Right lung (tissue), 5 donors: ENCODE results near the gene BTBD19. TPM values are rescaled to one million over a fixed set of nuclear protein-coding genes. Genes with fewer than 3 reads are reported as not detected.
"Not testable (repeated sequence)": the region's sequence is repeated elsewhere in the genome, so short reads cannot be mapped to it uniquely, and the experiment has no call there.

Experiments used
- DNase-seq, 2 donors: peaks; one replicate each; pipeline ENCODE4 v3.0.0-alpha.2; 2013
- polyA plus RNA-seq, 5 donors: library from polyadenylated mRNA; unstranded; fragments of 120-200 nt; gene quantifications; one replicate each; pipeline versions ENCODE4 v1.2.1 to v1.2.3, GENCODE V29; 2013; ENCODE audit warnings: inconsistent platforms in 1 of 5, low replicate concordance in 1 of 5; ENCODE audit not compliant: insufficient read length in 5 of 5, insufficient read depth in 1 of 5

Gene BTBD19
- polyA plus RNA-seq, 5 donors, result 20.5 to 27.7 (median 20.9) TPM

DNA sequence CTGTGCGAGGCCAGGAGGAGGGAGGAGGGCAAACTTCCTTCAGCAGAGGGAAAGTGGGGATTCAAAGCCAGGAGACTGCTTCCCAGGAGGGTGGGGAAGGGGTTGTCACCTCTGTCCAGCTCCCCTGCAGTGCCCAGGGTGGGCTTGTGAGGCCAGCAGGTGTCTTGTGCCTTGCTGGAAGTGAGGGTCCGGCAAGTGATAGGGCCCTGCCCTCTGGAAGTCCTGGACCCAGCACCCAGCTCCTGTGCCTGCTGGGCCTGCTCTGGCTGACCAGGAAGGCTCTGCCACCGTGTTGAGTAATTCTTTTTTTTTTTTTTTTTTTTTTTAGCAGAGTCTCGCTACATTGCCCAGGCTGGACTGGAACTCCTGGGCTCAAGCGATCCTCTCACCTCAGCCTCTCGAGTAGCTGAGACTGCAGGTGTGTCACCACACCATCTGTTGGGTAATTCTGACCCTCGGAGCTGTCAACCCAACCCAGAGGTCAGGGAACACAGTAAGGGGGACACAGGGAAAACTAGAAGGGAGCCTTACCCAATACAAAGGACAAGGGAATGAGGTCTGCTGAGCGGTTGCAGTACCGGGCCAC is 21.4 kb upstream of the BTBD19 start:
- no peak for DNase-seq

DNA sequence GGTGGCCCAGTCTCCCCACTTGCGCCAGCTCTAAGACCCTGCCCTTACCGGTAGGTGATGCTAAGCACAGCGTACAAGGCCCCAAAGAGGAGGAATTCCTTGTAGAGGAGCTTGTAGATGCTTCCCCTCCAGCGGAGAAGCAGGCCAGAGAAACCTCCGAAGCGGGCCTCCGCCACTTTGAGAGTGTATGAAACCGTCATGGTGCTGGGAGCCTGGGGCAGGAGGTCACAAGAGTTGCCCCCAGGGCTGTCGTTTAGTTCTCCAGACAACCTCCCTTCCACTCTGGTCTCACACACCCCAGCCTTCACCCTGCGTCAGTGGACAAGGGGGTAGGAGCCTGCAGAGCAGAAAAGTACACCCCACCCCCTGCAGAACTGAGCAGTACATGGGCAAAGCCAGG is 20.8 kb upstream of the BTBD19 start:
- no peak for DNase-seq

GRCh38 chr1:44788120-44788860 is 20.0 kb upstream of the BTBD19 start, which contains the start of gene BEST4:
BEST4 (minus strand) TSS chr1:44788170; CDS start chr1:44787705, 465 bp downstream.
- no peak for DNase-seq

DNA sequence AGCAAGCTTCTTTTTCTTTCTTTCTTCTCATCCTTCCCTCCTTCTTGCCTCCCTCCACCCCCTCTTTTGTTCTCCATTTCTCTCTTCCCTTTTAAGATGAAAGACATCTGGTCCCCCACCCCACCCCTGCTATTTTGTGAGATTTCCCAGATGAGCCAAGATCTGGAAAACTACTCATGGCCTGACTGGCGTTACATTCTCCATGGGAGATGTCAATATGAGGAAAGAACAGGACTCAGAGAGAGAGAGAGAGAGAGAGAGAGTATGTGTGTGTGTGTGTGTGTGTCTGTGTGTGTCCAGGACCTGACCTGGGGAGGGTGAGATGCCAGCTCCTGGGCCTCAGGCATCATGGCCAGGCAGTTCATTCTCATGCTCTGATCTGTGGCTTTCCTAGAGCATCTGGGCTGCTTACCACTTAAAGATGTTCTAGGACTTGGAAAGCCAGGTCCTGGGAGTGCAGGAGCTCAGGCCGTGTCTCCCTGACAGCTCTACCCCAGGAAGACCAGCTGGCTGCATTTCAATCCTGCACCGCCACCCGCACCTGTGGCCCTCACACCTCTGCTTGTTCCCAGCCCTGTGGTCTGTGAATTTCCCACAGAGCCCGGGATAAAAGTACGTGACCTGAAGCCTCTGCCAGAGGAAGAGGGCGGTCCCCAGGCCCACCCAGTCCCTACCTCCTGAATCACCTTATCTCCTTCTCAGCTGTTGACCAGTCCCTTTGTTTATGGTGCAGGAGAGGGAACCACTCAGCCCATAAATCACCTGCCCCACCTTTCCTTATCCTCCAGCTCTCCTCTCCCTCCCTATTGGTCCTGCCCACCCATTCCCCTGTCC is 17.1 kb upstream of the BTBD19 start:
- no peak for DNase-seq

DNA sequence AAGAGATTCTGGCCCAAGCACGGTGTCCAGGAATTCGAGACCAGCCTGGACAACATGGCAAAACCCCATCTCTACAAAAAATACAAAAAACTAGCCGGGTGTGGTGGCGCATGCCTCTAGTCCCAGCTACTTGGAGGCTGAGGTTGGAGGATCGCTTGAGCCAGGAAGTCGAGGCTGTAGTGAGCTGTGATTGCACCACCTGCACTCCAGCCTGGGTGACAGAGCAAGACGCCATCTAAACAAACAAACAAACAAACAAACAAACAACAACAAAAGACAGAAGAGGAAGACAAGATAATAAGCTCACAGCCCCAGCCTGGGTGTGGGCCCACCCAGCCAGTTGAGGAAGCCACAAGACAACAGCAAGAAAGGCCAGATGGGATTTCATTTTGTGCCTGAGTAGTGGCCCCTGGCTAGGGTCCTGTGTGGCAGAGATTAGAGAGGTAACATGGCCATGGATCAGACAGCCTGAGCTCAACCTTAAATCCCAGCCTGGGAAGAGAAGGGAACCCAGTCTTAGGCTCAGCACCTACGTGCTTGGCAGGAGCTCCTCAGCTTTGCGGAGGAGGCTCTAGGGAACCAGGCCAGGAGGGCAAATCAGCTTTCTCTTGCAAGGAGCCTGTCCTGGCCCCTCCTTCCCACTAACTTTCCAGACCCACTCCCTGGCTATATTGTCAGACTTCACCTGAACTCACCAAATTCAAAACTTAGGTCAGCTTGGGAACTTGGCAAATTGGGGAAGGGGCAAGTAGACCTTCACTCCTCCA is 15.4 kb upstream of the BTBD19 start:
- DNase-seq, result no peak

- not testable (repeated sequence) for DNase-seq
These were observed 10.4 kb upstream of the BTBD19 start for GRCh38 chr1:44797886-44798285.

DNA sequence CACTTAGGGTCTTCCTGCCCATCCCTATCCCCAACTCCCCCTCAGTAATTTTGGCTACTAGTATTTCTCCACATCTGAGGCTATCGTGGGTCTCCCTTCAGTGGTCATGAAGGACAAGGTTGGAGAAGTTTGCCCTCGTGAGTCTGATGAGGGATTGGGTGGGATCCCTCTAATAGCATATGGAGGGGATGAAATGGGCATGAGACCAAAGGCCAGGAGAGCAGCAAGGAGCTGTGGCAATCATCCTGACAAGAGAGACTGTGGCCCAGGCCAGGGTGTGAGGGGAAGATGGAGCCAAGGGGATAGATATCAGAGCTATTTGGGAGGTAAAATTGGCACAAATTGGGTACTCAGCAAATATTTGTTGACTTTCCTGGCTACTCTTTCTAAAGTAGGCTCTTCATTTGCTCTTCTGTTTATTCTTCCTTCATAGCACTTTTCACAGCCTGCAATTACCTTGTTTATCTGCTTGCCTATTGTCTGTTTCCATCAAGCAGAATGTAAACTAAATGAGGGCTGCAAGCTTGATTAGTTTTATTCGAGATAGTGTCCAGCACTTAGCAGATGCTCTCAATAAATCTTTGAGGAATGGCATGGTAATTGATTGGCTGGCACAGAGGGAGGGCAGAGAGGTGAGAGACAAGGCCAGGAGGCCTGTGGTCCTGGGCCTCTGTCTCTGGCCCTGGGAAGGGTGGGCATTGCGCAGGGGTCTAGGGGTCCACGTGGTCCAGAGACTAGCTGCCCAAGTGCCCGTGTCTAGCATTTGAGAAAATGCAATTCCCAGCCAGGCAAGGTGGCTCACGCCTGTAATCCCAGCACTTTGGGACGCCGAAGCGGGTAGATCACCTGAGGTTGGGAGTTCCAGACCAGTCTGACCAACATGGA is 9.6 kb upstream of the BTBD19 start:
- no peak for DNase-seq

DNA sequence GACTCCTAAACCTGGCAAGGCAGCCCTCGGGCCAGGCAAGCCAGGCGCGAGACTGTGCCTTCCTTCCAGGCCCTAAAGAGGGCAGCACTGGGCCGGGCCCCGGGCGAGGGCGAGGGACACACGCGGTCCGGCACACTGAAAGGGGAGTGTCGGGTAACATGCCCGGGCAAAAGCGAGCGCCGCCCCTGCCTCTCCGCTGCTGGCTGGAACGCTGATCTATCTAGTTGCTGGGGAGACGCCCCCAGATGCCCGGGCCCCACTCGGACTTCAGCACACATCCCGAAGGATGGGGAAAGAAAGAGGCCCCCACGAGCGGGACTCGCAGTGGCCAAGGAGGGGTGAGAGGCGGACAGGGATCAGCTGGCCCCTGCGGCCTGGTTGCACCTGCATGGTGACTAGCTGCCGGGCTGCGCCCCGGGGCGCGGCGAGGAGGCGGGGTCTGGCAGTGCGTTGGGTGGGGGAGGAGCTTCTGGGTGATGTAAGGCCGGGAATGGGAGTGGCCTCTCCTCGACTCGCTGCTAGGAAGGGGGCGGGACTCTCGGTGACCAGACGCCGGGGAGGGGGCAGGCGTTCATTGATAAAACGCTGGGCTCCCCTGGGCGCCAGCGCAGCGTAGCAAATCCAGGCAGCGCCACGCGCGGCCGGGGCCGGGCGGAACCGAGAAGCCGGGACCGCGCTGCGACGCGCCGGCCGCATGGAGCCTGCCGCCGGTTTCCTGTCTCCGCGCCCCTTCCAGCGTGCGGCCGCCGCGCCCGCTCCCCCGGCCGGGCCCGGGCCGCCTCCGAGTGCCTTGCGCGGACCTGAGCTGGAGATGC is 8.3 kb upstream of the BTBD19 start, which contains the start of gene PLK3:
TSS of gene PLK3 (plus strand) at position 608 of the 815 bp plus-strand sequence. CDS start at position 695, 87 bp downstream.
- peak; percentile 98 for DNase-seq

DNA sequence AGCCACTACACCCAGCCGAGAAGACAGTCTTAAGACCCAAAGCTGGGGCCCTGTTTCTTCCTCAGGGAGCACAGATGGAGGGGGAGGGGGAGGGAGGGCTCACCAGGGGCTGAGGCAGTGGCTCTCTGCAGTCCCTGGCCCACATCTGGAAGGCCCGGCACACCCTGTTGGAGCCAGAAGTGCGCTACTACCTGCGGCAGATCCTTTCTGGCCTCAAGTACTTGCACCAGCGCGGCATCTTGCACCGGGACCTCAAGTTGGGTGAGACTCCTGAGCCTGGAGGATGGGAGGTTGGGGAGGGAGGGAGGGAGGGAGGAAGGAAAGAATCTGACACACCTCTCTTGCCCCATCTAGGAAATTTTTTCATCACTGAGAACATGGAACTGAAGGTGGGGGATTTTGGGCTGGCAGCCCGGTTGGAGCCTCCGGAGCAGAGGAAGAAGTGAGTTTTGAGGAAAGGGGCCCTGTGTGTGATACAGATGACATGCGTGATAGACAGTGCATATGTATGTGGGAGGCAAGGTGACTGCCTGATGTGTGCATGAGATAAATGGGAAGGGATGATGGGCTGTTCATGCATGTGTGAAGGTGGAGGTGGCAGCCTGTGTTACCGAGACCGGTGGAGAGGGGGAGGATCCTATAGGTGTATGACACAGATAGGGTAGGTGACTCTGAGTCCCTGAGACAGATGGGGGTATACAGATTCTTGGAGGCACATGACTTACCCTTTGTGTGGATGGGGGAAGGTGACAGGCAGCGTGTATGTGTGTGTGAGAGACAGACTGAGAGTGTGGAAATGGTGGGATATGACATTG is 6.6 kb upstream of the BTBD19 start:
- no peak for DNase-seq

GRCh38 chr1:44802306-44803061 is 5.8 kb upstream of the BTBD19 start:
- DNase-seq, result no peak

DNA sequence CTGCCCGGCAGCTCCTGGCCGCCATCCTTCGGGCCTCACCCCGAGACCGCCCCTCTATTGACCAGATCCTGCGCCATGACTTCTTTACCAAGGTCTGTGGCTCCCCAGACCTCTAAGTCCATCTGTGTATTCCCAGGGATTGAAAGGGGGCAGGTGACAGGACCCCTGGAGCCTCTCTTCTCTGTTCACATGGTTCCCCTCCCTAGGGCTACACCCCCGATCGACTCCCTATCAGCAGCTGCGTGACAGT is 5.3 kb upstream of the BTBD19 start:
- no peak for DNase-seq

DNA sequence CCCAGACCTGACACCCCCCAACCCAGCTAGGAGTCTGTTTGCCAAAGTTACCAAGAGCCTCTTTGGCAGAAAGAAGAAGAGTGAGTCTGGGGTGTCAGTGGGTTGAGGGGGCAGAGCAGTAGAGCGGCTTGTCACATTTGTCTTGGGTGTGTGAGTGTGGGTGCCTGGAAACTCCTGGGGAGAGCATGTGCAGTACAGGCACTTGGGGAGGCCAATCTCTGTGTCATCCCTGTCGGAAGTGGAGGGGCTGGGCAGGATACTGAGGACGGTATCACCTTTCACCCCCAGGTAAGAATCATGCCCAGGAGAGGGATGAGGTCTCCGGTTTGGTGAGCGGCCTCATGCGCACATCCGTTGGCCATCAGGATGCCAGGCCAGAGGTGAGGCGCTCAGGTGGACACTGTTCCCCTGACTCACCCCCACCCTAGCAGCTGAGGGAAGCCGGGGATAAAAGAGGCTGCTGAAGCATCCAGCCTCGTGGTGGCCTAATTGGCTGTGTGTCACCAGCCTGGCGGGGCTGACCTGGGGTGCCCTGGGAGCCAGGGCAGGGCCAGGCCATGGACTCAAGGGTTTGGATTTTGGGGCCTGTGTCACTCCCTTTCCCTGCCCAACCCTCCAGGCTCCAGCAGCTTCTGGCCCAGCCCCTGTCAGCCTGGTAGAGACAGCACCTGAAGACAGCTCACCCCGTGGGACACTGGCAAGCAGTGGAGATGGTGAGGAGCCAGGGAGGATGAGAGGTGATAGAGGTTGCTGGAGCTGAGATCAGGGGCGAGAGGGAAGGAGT is 4.8 kb upstream of the BTBD19 start:
- DNase-seq, result no peak

- DNase-seq, result no peak
These were observed 2.9 kb upstream of the BTBD19 start for GRCh38 chr1:44805311-44806024.

DNA sequence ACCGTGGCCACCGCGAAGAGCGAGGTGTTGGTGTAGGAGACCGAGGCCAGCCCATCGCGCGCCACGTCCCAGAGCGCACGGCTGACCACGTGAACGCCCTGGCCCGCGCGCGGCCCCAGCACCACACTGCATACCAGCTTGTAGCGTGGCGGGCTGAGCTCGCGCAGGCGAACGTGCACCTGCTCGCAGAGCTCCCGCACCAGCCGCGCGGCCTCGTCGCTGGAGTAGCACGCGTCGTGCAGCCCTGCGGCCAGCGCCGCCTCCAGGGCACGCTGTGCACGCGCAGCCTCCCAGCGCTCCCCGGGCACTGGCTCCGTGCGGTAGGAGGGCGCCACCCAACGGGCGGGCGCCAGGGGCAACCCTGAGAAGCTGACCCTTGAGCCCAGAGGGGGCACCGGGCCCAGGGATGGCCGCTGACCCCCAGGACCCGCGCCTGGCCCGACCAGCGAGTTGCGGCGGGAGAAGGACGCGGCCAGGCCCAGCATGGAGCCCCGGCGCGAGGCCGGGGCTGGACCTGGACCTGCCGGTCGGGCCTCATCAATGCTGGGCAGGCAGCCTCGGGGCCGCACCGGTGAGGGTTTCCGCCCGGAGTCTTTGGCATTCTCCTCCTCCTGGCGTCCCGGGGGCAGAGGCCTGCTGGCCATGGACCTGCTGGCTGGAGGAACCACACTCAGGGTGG is 2.2 kb upstream of the BTBD19 start:
- DNase-seq, result no peak

GRCh38 chr1:44806704-44807363 is 1.5 kb upstream of the BTBD19 start, which contains the start of gene DYNLT4:
DYNLT4 (minus strand) TSS chr1:44807351; CDS start chr1:44806668, 683 bp downstream.
- DNase-seq, result no peak
